HCT116 (cell line): ENCODE data around the gene RPL21. TPM values are rescaled to one million over a fixed set of nuclear protein-coding genes. Genes with fewer than 3 reads are reported as not detected.

Source experiments
- ATAC-seq: fragments of 200-7000 bp; cut with Tn5 transposase; 2 replicates; pipeline ENCODE4 v1.9.1; 2020; ENCODE audit warnings: mild to moderate bottlenecking, moderate library complexity
- BruUV-seq: library from RNA; stranded (reverse); fragments of 400-500 nt; replicated peaks from 2 replicates; lab custom pipeline; 2021; lab: Mats Ljungman, UMichigan
- CTCF ChIA-PET: fragments of 300-600 bp; sonication (Branson Sonifier 250); formaldehyde crosslinking; loops from one replicate; lab custom pipeline; 2021; ENCODE audit warnings: antibody characterized with exemption; lab: Charles Lee
- POLR2A ChIA-PET: fragments of 300-600, 350-600 bp; sonication (Branson Sonifier 250); formaldehyde crosslinking; loops from one replicate; lab custom pipeline; 2021; ENCODE audit warnings: antibody characterized with exemption; lab: Charles Lee
- RAD21 ChIA-PET, 2 experiments: fragments of 300-600 bp; sonication (Branson Sonifier 250); formaldehyde crosslinking; loops; one replicate each; lab custom pipeline; 2023; ENCODE audit warnings: low total read pairs in 2 of 2; ENCODE audit not compliant: uncharacterized antibody in 2 of 2, unreplicated experiment in 2 of 2, low non-redundant PET in 1 of 2; lab: Charles Lee
- DNase-seq: peaks from one replicate; pipeline ENCODE4 v3.0.0-alpha.2; 2010; ENCODE audit warnings: low read depth, low spot score
- H2AFZ ChIP-seq: fragments of 200-600 bp; shearing (Covaris generic), sonication (generic); 2 replicates; pipeline ENCODE4 v1.6.1; 2017; ENCODE audit warnings: low read depth, mixed run types, mixed read lengths, antibody characterized with exemption, low read length; ENCODE audit not compliant: poor library complexity, severe bottlenecking
- H3K27ac ChIP-seq: 2 replicates; pipeline ENCODE4 v1.5.1; 2012; ENCODE audit warnings: low read depth, low read length
- H3K27me3 ChIP-seq: fragments of 200-600 bp; sonication (generic); 2 replicates; pipeline ENCODE4 v1.6.1; 2016; ENCODE audit warnings: mixed run types, low read length, mixed read lengths; ENCODE audit not compliant: insufficient read depth
- H3K36me3 ChIP-seq, 2 experiments: fragments of 200-500 bp in 1 of 2; fragments of 200-600 bp in 1 of 2; sonication (Bioruptor generic) in 1 of 2; sonication (generic) in 1 of 2; 2 replicates each; pipeline versions ENCODE4 v1.5.1 to v1.6.1; 2014 to 2016; ENCODE audit warnings: low read length in 2 of 2, inconsistent platforms in 1 of 2, mixed read lengths in 1 of 2, mixed run types in 1 of 2; ENCODE audit not compliant: insufficient read depth in 2 of 2, control insufficient read depth in 1 of 2
- H3K4me1 ChIP-seq, 2 experiments: fragments of 200-600 bp in 1 of 2; sonication (generic) in 1 of 2; 2 replicates each; pipeline versions ENCODE4 v1.5.1 to v1.6.1; 2012 to 2017; ENCODE audit warnings: low read length in 2 of 2, inconsistent platforms in 1 of 2, mild to moderate bottlenecking in 1 of 2, mixed read lengths in 1 of 2, mixed run types in 1 of 2, moderate library complexity in 1 of 2; ENCODE audit not compliant: insufficient read depth in 2 of 2, control insufficient read depth in 1 of 2
- H3K4me2 ChIP-seq: fragments of 200-600 bp; sonication (generic); 2 replicates; pipeline ENCODE4 v1.6.1; 2017; ENCODE audit warnings: mixed run types, low read length, mixed read lengths
- H3K4me3 ChIP-seq, 2 experiments: fragments of 200-600 bp in 1 of 2; sonication (generic) in 1 of 2; replicated peaks in 1 of 2; 2 replicates each; pipeline ENCODE4 v1.5.1; 2011 to 2016; ENCODE audit warnings: low read length in 2 of 2, control low read depth in 1 of 2, low read depth in 1 of 2, mild to moderate bottlenecking in 1 of 2, mixed read lengths in 1 of 2, mixed run types in 1 of 2
- H3K79me2 ChIP-seq: fragments of 200-600 bp; sonication (generic); 2 replicates; pipeline ENCODE4 v1.6.1; 2017; ENCODE audit warnings: mild to moderate bottlenecking, mixed run types, low read length, moderate library complexity, mixed read lengths; ENCODE audit not compliant: insufficient read depth
- H3K9ac ChIP-seq: fragments of 200-600 bp; sonication (generic); 2 replicates; pipeline ENCODE4 v1.6.1; 2016; ENCODE audit warnings: low read length, mixed read lengths
- H3K9me2 ChIP-seq: fragments of 200-600 bp; sonication (generic), shearing (Covaris generic); 2 replicates; pipeline ENCODE4 v1.6.1; 2017; ENCODE audit warnings: mixed run types, mild to moderate bottlenecking, moderate library complexity; ENCODE audit not compliant: insufficient read depth
- H3K9me3 ChIP-seq, 2 experiments: fragments of 200-500 bp in 1 of 2; fragments of 200-600 bp in 1 of 2; sonication (Bioruptor generic) in 1 of 2; sonication (generic) in 1 of 2; 2 replicates each; pipeline ENCODE4 v1.6.1; 2014 to 2017; ENCODE audit warnings: low read length in 2 of 2, mixed read lengths in 2 of 2, inconsistent platforms in 1 of 2, low read depth in 1 of 2, mild to moderate bottlenecking in 1 of 2, mixed run types in 1 of 2, moderate library complexity in 1 of 2; ENCODE audit not compliant: control insufficient read depth in 1 of 2, insufficient read depth in 1 of 2
- H4K20me1 ChIP-seq: fragments of 200-600 bp; sonication (generic), shearing (Covaris generic); 2 replicates; pipeline ENCODE4 v1.6.1; 2017; ENCODE audit warnings: mixed run types, mild to moderate bottlenecking, moderate library complexity; ENCODE audit not compliant: insufficient read depth
- CBX3 ChIP-seq: IDR thresholded peaks from 2 replicates; pipeline ENCODE4 v1.6.1; 2012; ENCODE audit warnings: low read depth
- EGR1 ChIP-seq: IDR thresholded peaks from 2 replicates; pipeline ENCODE4 v1.6.1; 2012; ENCODE audit warnings: low read depth
- EZH2 ChIP-seq: fragments of 200-600 bp; sonication (generic); IDR thresholded peaks from 2 replicates; pipeline ENCODE4 v1.6.1; 2017; ENCODE audit warnings: antibody characterized with exemption, mixed run types
- EZH2phosphoT487 ChIP-seq: fragments of 200-600 bp; IDR thresholded peaks from 2 replicates; pipeline ENCODE4 v1.6.1; 2018; ENCODE audit warnings: antibody characterized with exemption, borderline replicate concordance
- FOSL1 ChIP-seq: IDR thresholded peaks from 2 replicates; pipeline ENCODE4 v1.6.1; 2012; ENCODE audit warnings: low read depth
- JUND ChIP-seq: IDR thresholded peaks from 2 replicates; pipeline ENCODE4 v1.6.1; 2012
- POLR2A ChIP-seq: IDR thresholded peaks from 2 replicates; pipeline ENCODE4 v1.7.0; 2011; ENCODE audit warnings: borderline replicate concordance; ENCODE audit not compliant: insufficient read depth, insufficient read length; ENCODE audit errors: extremely low read depth
- POLR2AphosphoS5 ChIP-seq: IDR thresholded peaks from 2 replicates; pipeline ENCODE4 v1.6.1; 2011; ENCODE audit warnings: mild to moderate bottlenecking, low read depth, low read length, moderate library complexity
- RAD21 ChIP-seq: IDR thresholded peaks from 2 replicates; pipeline ENCODE4 v1.6.1; 2012; ENCODE audit warnings: low read depth, mild to moderate bottlenecking
- SIN3A ChIP-seq: IDR thresholded peaks from 2 replicates; pipeline ENCODE4 v1.6.1; 2012; ENCODE audit warnings: low read depth
- SP1 ChIP-seq: IDR thresholded peaks from 2 replicates; pipeline ENCODE4 v1.6.1; 2012; ENCODE audit warnings: low read depth
- TCF7L2 ChIP-seq: IDR thresholded peaks from 2 replicates; pipeline ENCODE4 v1.7.0; 2011; ENCODE audit warnings: borderline replicate concordance, inconsistent platforms; ENCODE audit not compliant: insufficient read depth, insufficient read length; ENCODE audit errors: extremely low read depth
- YY1 ChIP-seq: IDR thresholded peaks from 2 replicates; pipeline ENCODE4 v1.6.1; 2011; ENCODE audit warnings: low read length, low read depth, moderate library complexity, mild to moderate bottlenecking; ENCODE audit not compliant: insufficient replicate concordance; ENCODE audit errors: extremely low read depth
- ZFX ChIP-seq: fragments of 450-650 bp; IDR thresholded peaks from 2 replicates; pipeline ENCODE4 v1.6.1; 2017
- ZNF274 ChIP-seq: fragments of 200-500 bp; sonication (Bioruptor generic); IDR thresholded peaks from 2 replicates; pipeline ENCODE4 v1.6.1; 2014; ENCODE audit warnings: mild to moderate bottlenecking, low read depth, low read length, inconsistent platforms
- intact Hi-C: fragments of 100-400 bp; cut with micrococcal nuclease; formaldehyde crosslinking; loops from 2 replicates; pipeline ENCODE4 v1.10.0; 2022
- total RNA-seq: library from RNA; stranded (reverse); gene quantifications from one replicate; pipeline ENCODE4 v1.2.1, GENCODE V29; 2021; ENCODE audit not compliant: unreplicated experiment
- TF ChIP-seq, protein P1 (sequence below): IDR thresholded peaks from 2 replicates; pipeline ENCODE4 v1.6.1; 2012
- TF ChIP-seq, protein P2 (sequence below): IDR thresholded peaks from 2 replicates; pipeline ENCODE4 v1.6.1; 2011; ENCODE audit warnings: mild to moderate bottlenecking, low read length, moderate library complexity; ENCODE audit not compliant: insufficient replicate concordance; ENCODE audit errors: extremely low read depth
- TF ChIP-seq, protein P3 (sequence below): IDR thresholded peaks from 2 replicates; pipeline ENCODE4 v1.6.1; 2012; ENCODE audit warnings: low read depth

Gene RPL21
- total RNA-seq, 1 experiment from 2014 or later = 915 TPM

DNA sequence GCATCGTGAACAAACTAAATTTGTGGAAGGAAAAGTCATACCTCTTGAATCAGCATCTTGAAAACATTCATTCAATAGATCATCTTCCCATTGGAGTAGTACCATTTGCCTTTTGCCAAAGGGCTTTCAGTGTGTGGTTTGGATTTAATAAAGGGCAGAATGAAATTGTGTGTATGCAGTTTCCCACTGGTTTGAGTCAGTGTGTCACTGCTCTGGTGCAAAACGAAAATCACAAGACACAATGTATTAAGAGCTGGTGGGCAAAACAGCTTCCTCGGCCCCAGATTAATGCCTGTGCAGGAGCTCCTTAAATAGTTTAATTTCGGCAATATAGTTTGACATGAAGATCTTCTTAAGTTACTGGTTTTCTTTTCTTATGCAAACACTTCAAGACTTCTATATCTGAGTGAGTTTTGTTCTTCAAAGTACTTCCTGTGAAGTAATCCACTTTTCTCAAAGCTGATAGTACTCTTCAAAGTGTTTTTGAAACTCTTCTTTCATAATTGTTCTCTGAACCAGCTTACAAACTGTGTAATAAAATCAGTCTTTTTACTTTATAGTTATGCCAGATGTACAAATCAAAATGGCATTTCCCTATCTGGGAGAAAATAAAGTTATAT, 51.4 kb downstream of the RPL21 start:
- intact Hi-C loops = no loop called here
- ChIA-PET CTCF (no interaction called here), POLR2A (interaction anchor here (1.7 kb wide), 1 partner anchor 7 kb away, joined by 4 read pairs; no protein-coding TSS in a partner anchor), RAD21 (no interaction called here)
- Histone ChIP-seq H3K4me2 (no peak overlapping the region), H3K9ac (no peak overlapping the region), H4K20me1 (no peaks in the 10 kb centered on the region), H2AFZ (no peak overlapping the region), H3K9me2 (no peaks in the 10 kb centered on the region), H3K27ac (no peak overlapping the region), H3K36me3 (no peaks in the 10 kb centered on the region), H3K79me2 (no peaks in the 10 kb centered on the region), H3K4me3 (no peak overlapping the region), H3K9me3 (no peaks in the 10 kb centered on the region), H3K4me1 (0 out of 4 replicates have a peak, but pooled peaks cover 0 to 7% of the 10 kb centered on the region in 2 experiments), H3K27me3 (no peaks in the 10 kb centered on the region)
- DNase-seq (no peak), ATAC-seq (no peak)
- BruUV-seq = no TSS peak
- TF ChIP-seq, protein P1, sequence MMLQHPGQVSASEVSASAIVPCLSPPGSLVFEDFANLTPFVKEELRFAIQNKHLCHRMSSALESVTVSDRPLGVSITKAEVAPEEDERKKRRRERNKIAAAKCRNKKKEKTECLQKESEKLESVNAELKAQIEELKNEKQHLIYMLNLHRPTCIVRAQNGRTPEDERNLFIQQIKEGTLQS = no peak
- TF ChIP-seq FOSL1 = no peak
- TF ChIP-seq POLR2AphosphoS5 = no peak
- TF ChIP-seq SIN3A = no peak
- TF ChIP-seq, protein P2, sequence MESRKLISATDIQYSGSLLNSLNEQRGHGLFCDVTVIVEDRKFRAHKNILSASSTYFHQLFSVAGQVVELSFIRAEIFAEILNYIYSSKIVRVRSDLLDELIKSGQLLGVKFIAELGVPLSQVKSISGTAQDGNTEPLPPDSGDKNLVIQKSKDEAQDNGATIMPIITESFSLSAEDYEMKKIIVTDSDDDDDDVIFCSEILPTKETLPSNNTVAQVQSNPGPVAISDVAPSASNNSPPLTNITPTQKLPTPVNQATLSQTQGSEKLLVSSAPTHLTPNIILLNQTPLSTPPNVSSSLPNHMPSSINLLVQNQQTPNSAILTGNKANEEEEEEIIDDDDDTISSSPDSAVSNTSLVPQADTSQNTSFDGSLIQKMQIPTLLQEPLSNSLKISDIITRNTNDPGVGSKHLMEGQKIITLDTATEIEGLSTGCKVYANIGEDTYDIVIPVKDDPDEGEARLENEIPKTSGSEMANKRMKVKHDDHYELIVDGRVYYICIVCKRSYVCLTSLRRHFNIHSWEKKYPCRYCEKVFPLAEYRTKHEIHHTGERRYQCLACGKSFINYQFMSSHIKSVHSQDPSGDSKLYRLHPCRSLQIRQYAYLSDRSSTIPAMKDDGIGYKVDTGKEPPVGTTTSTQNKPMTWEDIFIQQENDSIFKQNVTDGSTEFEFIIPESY = no peak
- no peak for TF ChIP-seq ZNF274
- TF ChIP-seq EZH2phosphoT487 = no peak
- no peak for TF ChIP-seq JUND
- TF ChIP-seq, protein P3, sequence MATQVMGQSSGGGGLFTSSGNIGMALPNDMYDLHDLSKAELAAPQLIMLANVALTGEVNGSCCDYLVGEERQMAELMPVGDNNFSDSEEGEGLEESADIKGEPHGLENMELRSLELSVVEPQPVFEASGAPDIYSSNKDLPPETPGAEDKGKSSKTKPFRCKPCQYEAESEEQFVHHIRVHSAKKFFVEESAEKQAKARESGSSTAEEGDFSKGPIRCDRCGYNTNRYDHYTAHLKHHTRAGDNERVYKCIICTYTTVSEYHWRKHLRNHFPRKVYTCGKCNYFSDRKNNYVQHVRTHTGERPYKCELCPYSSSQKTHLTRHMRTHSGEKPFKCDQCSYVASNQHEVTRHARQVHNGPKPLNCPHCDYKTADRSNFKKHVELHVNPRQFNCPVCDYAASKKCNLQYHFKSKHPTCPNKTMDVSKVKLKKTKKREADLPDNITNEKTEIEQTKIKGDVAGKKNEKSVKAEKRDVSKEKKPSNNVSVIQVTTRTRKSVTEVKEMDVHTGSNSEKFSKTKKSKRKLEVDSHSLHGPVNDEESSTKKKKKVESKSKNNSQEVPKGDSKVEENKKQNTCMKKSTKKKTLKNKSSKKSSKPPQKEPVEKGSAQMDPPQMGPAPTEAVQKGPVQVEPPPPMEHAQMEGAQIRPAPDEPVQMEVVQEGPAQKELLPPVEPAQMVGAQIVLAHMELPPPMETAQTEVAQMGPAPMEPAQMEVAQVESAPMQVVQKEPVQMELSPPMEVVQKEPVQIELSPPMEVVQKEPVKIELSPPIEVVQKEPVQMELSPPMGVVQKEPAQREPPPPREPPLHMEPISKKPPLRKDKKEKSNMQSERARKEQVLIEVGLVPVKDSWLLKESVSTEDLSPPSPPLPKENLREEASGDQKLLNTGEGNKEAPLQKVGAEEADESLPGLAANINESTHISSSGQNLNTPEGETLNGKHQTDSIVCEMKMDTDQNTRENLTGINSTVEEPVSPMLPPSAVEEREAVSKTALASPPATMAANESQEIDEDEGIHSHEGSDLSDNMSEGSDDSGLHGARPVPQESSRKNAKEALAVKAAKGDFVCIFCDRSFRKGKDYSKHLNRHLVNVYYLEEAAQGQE = no peak
- TF ChIP-seq RAD21 = no peak
- TF ChIP-seq YY1 = no peak
- TF ChIP-seq EZH2 = no peak
- TF ChIP-seq ZFX = no peak
- TF ChIP-seq EGR1 = no peak
- no peak for TF ChIP-seq SP1
- no peak for TF ChIP-seq TCF7L2
- no peak for TF ChIP-seq POLR2A
- TF ChIP-seq CBX3 = no peak
